ENCODE data around the gene DNAJB8.

The DNAJB8 gene

DNA sequence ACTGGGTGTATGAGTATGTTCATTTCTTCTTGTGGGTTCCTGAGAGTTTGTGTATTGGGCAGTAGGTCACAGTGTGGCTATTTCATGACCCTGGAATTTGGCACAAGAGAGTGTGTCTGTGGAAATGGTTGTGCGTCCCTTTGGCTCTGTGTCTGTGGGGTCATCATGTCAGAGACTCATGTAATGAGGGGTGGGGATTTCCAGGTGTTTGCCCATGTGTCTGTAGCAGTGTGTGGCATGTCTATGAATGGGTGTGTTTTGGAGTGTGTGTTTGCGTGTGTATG lies 27.6 kb upstream of the DNAJB8 start:
- no peak for DNase-seq (ENCODE audit: low read depth in 2 of 2)

GRCh38 chr3:128493570-128494366 lies 27.1 kb upstream of the DNAJB8 start:
- no peak for DNase-seq (ENCODE audit: low read depth in 2 of 2)

DNA sequence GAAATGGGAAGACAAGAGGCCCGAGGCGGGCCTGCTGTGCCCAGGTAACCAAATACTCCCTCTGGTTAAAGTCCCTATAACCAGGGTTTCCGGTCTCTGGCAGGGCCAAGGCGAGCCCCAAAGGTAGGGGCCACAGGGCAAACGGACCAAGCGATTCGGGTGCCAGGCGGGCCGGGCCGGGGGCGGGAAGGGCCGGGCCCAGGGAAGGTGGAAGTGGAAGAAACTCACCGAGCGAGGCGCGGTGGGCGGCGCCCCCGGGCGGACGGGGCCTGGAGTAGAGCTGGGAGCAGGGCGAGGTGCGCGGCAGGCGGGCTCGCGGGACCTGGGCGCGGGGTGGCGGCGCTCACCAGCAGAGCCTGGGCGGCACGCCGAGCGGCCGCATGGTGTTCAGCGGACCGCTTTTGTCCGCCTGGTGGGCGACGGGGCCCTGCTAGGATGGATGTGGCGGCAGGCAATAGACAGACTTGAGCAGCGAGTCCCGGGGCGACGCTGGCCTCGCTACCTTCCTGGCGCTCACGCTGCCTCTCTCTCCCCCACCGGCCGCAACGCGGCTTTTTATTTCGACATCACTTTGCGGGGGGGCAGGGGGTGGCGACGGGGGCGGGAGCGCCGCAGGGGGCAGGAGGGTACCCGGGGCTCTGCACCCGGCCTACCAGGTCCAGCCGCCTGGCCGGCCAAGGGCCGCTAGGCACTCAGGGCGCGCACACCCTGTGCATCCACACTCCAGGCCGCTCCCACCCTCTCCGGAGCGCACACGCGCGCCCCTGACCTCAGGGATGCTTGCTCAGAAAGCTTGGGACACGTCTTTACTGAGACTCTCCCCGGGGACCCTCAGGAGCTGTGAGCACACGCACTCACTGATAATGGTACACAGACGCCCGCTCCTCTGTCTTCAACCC lies 26.2 kb upstream of the DNAJB8 start, which contains the start of gene GATA2:
Gene GATA2 (minus strand): TSS at position 531 of the 899 bp plus-strand sequence. CDS start 6,170 bp downstream, outside the sequence.
- DNase-seq (ENCODE audit: low read depth in 2 of 2): no peak

DNA sequence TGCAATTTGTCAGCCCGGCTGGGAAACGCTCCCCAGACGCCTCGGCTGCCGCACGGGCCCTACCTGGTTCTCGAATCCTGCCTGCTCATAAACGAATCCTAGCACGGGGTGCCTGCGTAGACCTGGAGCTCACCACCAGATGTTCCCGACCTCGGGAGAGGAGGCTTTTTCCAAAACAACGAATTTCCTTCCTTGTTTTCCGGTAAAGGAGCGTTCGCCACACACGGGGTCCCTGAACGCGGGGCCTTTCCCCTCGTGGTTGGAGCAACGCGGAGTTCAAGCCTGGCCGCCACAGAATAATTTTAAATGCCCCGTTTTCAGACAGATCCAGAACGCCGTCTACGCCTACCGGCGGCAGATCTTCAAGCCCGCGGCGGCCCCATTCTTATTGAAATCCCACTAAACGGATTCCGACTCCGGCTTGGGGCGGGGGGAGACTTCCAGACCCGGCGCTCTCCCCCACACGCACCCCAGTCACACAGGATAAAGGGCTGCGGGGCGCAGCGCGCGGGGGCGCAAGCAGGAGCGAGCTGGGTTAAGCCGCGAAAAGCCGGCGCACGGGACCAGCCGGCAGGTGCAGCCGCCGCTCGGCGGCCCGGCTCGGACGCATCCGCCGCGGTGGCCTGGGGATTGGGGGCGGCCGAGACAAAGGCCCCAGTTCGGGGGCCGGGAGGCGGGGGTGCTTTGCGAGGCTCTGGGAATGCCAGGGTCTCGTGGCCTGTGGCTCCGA lies 25.4 kb upstream of the DNAJB8 start:
- DNase-seq (ENCODE audit: low read depth in 2 of 2): no peak

GRCh38 chr3:128491691-128491940 lies 24.9 kb upstream of the DNAJB8 start:
- no peak for DNase-seq (ENCODE audit: low read depth in 2 of 2)

DNA sequence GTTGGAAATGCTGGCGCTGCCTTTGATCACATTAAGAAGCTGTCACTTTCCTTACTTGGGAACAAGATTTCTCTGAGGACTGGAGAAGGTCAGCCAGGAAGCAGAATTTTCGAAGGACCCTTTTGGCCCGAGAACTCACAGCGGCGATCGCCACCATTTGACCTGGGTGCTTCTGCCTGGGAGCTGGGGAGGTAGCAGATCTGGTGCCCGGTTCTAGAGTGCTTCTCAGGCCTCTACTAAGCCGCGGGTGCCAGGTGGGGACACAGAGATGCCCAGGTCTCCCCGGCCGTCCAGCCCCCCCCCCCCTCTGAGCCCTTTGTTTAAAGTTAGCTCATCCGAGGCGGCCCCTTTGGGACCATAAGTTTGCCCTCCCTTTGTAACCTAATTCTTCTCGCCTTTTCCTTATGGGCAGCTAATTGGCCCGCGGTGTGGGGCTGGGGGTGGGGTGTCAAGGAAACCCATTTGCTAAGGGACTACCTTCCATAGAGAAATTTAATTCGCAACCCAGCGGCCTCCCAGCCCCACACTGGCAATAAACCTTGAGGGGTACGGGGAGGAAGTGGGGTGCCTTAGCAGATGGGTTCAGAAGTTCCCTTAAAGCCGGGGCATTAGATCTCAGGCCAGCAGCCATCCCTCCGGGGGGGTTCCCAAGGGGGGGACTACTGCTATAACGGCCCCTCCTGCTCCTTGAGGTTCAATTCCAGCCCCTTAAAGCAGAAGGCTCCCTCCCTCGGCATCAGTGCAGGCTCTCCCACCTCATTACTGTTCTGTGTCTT lies 24.4 kb upstream of the DNAJB8 start:
- no peak for DNase-seq (ENCODE audit: low read depth in 2 of 2)

DNA sequence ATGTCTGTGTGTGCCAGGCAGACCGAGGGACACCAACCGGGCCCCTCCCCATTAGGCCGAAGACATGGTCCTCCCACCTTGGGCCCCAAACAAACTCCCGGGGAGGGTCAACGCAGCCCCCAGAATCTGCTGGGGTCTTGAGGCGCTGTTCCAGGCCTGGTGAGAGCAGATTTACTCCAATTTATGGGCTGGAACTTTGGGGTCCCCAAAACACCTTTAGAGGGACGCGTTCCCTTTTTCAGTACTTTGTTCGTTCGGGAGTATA lies 23.9 kb upstream of the DNAJB8 start:
- no peak for DNase-seq (ENCODE audit: low read depth in 2 of 2)

DNA sequence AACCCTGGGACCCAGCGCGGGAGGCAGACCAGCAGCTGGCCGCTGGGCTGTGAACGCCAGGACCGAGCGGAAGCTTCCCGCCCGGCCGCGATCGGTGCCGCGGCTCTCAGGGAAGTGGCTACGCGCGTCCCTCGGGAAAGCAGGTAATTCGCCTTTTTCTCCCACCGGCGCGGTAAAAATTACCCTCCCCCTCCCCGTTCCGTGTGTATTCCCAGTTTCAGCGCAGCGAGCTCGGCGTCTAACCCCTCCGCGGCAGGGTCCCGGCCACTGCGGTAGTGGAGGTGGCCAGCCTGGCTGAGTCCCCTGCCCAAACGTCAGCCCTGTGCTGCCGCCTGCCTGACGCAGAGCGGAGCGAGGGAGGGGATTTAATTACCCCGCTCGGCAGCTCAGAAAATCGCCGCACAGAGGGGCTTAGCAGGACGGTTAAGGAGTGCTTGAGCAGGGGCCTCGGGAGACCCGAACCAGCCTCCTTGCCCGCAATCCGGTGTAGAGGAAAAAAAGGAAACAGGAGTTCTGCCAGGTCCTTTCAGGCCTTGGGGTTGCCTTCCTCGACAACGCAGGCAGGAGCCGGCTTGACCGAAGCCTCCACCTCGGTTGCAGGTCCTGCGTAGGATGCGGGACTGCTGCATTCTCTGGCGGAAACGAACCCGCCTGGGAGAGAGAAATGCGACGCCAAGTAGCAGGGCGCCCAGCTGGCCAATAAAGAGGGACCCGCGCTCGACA lies 23.4 kb upstream of the DNAJB8 start:
- no peak for DNase-seq (ENCODE audit: low read depth in 2 of 2)

GRCh38 chr3:128489674-128489926 lies 22.9 kb upstream of the DNAJB8 start:
- DNase-seq (ENCODE audit: low read depth in 2 of 2): no peak

GRCh38 chr3:128488991-128489673 lies 22.4 kb upstream of the DNAJB8 start:
- DNase-seq (ENCODE audit: low read depth in 2 of 2): no peak

- DNase-seq (ENCODE audit: low read depth in 2 of 2): no peak
Observed at GRCh38 chr3:128488636-128488990, 21.9 kb upstream of the DNAJB8 start.

DNA sequence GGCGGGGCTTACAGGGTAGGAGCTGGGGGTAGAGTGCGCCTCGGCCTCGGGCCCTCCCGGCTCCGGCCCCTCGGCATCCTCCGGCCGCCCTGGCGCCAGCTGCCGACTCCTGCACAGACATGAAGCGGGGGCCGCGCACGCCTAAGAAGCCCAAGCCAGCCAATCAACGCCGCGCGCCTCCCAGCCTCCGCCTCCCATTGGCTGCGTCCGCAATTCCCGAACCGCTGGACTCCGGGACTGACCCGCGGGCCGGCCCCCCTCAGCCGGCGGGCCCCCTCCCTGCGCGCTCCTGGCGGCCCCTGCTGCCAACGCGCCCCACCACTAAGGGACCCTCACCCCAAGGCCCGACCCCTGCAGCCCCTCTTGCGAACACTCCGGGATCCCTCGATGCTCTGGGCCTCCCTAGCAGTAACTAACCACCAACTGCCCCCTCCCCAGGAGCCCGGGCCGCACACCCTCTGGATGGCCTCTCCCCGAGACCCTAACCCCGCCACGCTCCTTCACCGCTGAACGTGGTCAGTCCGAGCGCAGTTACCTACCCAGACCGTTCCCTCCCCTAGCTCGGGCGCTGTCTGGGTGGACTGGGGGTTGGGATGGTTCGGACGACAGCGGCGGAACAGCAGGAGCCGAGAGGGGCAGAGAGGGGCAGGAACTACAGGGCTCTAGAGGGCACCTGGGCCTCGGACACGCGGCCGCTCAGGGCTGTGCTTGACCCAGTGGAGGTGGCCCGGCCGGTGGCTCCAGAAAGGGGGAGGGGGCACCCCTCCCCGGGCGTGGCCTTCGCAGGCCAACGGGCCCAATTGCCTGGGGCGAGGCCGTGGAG lies 21.3 kb upstream of the DNAJB8 start:
- DNase-seq (ENCODE audit: low read depth in 2 of 2): peak in 1 of 2 donors; percentile 35

DNA sequence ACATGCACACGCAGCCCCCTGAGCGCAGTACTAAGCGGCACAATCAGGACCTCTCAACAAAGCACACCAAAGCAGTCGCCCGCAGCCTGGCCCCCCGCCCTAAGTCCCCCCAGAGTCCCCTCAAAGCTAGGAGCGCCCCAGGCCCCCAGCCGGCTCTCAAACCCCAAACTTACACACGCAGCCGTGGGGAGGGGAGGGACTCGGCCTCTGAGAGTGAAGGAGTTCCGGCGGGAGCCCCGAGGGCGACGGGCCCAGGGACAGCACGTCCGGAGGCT lies 20.8 kb upstream of the DNAJB8 start:
- DNase-seq (ENCODE audit: low read depth in 2 of 2): no peak

DNA sequence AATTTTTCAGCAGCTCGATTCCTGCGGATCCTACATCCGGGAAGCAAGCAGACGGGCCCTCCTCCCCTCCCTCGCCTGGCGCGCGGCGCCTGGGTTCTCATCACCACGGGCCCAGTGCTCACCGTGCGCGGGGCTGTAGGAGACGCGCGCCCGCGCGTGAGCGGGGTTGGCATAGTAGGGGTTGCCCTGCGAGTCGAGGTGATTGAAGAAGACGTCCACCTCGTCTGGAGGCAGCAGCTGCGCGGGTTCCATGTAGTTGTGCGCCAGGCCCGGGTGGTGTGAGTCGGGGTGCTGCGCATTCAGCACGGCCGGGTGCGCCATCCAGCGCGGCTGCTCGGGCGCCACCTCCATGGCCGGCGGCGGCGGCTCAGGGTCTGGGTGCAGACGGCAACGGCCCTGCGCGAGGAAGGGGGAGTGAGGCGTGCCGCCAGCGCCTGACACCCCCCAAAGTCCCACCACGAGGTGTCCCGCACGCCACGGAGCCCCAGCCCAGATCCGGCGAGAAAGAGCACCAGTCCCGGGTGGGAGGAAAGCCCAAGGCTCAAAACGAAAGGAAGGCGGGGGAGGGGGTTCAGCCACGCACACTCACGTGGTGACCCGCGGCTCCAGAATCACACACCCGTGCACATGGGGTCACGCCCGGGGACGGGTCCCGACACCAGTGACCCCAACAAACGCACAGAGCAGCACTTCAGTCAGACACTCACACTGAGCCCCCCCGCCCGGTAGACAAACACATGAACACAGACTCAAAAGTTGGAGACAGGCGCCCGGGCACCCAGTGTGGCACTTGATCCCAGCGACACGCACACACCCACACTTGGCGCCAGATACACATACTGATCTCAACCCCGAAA lies 20.2 kb upstream of the DNAJB8 start:
- no peak for DNase-seq (ENCODE audit: low read depth in 2 of 2)

- DNase-seq (ENCODE audit: low read depth in 2 of 2): no peak
Observed at GRCh38 chr3:128486205-128486628, 19.5 kb upstream of the DNAJB8 start.

DNA sequence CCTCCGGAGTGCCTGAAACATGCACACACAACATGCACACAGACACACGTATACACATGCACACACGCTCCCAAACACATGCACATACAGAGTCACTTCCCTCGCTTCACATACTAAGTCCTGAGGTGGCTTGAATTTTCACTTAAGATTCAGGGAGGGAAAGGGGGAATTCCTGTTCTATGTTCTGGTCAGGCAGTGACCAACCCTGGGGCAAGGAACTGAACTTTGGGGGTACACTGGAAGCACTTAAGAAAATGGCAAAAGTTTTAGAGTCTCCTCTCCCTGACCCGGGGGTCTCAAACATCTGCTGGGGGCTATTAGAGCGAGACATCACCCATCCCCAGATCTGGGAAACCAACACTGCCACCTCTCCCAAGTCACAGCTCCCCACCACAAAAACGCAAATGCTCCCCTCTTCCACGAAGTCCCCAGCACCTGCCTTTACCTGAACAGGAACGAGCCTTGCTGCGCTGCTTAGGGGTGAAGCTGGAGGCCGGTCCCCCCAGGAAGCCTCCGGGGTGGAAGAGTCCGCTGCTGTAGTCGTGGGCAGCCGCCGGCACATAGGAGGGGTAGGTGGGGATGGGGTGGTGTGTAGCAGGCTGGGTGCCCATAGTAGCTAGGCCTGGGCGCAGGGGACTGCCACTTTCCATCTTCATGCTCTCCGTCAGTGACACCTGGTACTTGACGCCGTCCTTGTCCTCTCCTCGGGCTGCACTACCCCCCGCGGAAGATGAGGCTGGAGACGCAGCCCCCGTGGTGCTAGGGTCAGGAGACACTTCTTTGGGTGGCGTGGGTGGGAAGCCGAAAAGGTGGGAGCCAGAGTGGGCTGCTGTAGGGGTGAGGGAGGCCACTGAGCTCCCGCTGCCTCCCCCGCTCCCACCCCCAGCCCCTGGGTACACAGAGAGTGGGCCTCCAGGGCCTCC lies 18.9 kb upstream of the DNAJB8 start:
- DNase-seq (ENCODE audit: low read depth in 2 of 2): no peak

DNA sequence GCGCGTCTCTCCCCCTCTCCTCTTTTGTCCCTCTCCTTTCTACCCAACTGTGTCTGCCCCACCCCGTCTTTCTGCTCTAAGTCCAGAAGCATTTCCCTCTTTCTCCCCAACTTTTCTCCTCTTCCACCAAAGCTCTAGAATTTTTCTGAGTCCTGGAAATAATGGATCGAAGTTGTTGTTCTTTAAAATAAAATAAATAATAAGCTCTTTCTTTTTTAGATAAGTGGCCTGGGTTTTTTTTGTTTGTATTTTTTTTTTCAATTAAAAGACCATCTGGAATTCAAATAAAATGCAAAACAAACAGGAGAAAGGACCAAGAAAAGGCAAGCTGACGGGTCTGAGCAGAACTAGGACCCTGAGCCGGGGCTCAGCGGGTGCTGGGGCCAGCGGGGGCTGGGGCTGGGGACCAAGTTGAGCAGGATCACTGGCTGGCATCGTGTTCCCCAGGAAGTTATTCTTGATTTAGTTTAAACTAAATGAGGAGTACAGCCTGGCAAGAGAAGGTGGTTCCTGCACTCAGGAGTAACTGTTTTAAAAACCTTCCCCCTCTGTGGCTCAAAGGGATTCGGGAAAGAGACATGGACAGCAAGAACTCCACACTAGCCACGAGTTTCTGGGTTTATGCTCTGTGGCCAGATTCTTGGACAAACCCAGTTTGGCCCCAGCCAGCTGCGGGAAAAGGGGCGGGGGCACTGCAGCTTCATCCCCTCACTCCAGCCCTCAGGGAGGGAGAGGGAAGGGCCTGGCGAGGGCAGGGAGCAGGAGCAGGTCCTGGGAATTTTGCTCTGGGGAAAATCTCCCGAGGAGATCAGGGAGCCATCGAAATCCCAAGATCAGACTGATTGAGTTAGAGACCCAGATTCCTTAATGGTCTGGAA lies 18.0 kb upstream of the DNAJB8 start:
- DNase-seq (ENCODE audit: low read depth in 2 of 2): no peak
